ENCODE measurements around the gene CRTC1. TPM values are rescaled to one million over a fixed set of nuclear protein-coding genes. Genes with fewer than 3 reads are reported as not detected.

Gene CRTC1
- total and polyA plus RNA-seq, 10 donors = 3.1 to 15.7 (median 8.2) TPM

GRCh38 chr19:18659281-18660050, 24.0 kb upstream of the CRTC1 start:
- no peaks in the 10 kb centered on the region for H3K27me3 ChIP-seq (replicated peaks in 1 of 7)
- H3K4me1 ChIP-seq = peaks cover 8 to 80% (median 53%) of the 10 kb centered on the region in 6 donors
- peak overlapping the region in 6 of 8 donors; percentile 47 to 78 (median 63) for H3K27ac ChIP-seq
- peaks cover 0 to 10% (median 0%) of the 10 kb centered on the region in 6 donors for H3K36me3 ChIP-seq
- no peak overlapping the region for H3K4me3 ChIP-seq
- TF ChIP-seq CTCF (IDR thresholded peaks at IDR 0.05 in 8 of 11, conservative IDR thresholded peaks at IDR 0.05 in 3 of 11) = no peak
- peak; percentile 58 to 63 (median 61) for TF ChIP-seq POLR2AphosphoS5 (IDR thresholded peaks at IDR 0.05)
- TF ChIP-seq POLR2A (IDR thresholded peaks at IDR 0.05) = no peak
- no peak for DNase-seq
- intact Hi-C loops (cut with DNase I; ENCODE audit: low total_unique reads) = no loop called here
- WGBS, 5 donors = 45 to 54% (median 51%) methylated on average over 26 to 30 of the region's 30 CpGs
- H3K9me3 ChIP-seq = no peaks in the 10 kb centered on the region

GRCh38 chr19:18660051-18660910, 23.2 kb upstream of the CRTC1 start:
- Histone ChIP-seq H3K36me3 (peaks cover 0 to 18% (median 0%) of the 10 kb centered on the region in 6 donors), H3K4me1 (peaks cover 8 to 85% (median 53%) of the 10 kb centered on the region in 6 donors), H3K4me3 (no peak overlapping the region), H3K27ac (peak overlapping the region in 7 of 8 donors; percentile 19 to 78 (median 57)), H3K9me3 (no peaks in the 10 kb centered on the region), H3K27me3 (replicated peaks in 1 of 7) (no peaks in the 10 kb centered on the region)
- TF ChIP-seq POLR2A (IDR thresholded peaks at IDR 0.05) (no peak), POLR2AphosphoS5 (IDR thresholded peaks at IDR 0.05) (peak in 2 of 3 donors; percentile 41 to 65), CTCF (IDR thresholded peaks at IDR 0.05 in 8 of 11, conservative IDR thresholded peaks at IDR 0.05 in 3 of 11) (no peak)
- WGBS, 5 donors = 75 to 86% (median 82%) methylated on average over 18 to 37 of the region's 37 CpGs
- no peak for DNase-seq
- intact Hi-C loops (cut with DNase I; ENCODE audit: low total_unique reads) = no loop called here

GRCh38 chr19:18660939-18661670, 22.4 kb upstream of the CRTC1 start:
- H3K27me3 ChIP-seq (replicated peaks in 1 of 7) = no peaks in the 10 kb centered on the region
- no peak for DNase-seq
- no peaks in the 10 kb centered on the region for H3K9me3 ChIP-seq
- no peak for TF ChIP-seq CTCF (IDR thresholded peaks at IDR 0.05 in 8 of 11, conservative IDR thresholded peaks at IDR 0.05 in 3 of 11)
- TF ChIP-seq POLR2A (IDR thresholded peaks at IDR 0.05) = no peak
- no peak overlapping the region for H3K4me3 ChIP-seq
- H3K27ac ChIP-seq = peak overlapping the region in 6 of 8 donors; percentile 47 to 78 (median 63)
- peaks cover 0 to 26% (median 2%) of the 10 kb centered on the region in 6 donors for H3K36me3 ChIP-seq
- intact Hi-C loops (cut with DNase I; ENCODE audit: low total_unique reads) = no loop called here
- WGBS, 5 donors = 82 to 88% (median 86%) methylated on average over 8 to 10 of the region's 10 CpGs
- H3K4me1 ChIP-seq = peaks cover 8 to 86% (median 49%) of the 10 kb centered on the region in 6 donors
